ENCODE data around the gene SCLY.

DNA sequence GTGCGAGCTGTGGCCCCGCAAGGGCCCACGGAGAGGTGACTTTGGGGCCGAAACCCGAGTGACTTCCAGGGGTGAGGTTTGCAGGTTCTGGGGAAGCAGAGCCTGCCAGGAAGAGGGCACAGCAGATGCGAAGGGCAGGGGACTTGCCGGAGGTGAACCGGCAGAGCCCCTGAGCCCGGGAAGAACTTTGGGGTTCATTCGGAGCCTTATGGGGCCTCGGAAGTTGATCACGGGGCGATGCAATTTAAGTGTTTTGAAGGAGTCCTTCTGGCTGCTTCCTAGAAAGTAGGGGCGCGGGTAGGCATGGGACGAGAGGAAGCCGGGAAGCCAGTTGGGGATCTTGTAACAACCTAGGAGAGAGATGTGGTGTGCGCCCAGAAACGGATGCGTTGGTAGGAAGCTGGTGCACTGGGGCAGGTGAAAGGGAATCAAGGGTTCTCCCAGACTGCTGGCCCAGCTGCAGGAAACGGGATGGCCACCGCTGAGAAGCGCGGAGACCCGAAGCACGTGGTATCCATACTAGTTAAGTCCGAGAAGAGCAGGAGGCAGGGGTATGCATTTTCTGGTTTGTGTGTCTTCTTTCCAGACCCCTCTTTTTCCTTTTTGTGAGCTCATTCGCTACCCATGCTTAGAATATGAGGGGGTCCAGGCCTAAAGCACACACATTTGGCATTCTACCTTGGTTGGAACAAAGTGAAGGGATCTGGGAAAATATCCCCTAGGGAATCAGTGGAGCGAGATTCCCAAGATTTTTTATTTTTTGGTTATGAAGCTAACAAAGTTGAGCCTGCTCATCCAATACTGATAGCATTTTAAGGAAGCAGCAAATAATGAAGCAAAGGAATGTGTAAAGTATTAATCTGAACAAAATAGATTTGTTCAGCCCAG, 758 bp downstream of the SCLY start:
- TF ChIP-seq POLR2A (IDR thresholded peaks at IDR 0.05; ENCODE audit: low read depth, low read length) (no peak; the same call in 1 of the 2 replicates), TAF1 (IDR thresholded peaks at IDR 0.05; ENCODE audit: low read depth, low read length) (no peak), SPI1 (IDR thresholded peaks at IDR 0.05; ENCODE audit: low read depth, low read length) (no peak), POLR2AphosphoS5 (IDR thresholded peaks at IDR 0.05; ENCODE audit: low read depth, low read length) (no peak), POU2F2 (IDR thresholded peaks at IDR 0.05; ENCODE audit: low read depth, low read length) (no peak), PAX5 (IDR thresholded peaks at IDR 0.05; ENCODE audit: insufficient read depth, low read length, severe bottlenecking) (no peak)
